Smooth muscle cell (in vitro differentiated cells): ENCODE measurements around the gene FKRP. TPM values are rescaled to one million over a fixed set of nuclear protein-coding genes. Genes with fewer than 3 reads are reported as not detected.

Source experiments
- DNase-seq: peaks from one replicate; lab custom pipeline; 2025; ENCODE audit not compliant: unreplicated experiment; lab: John Stamatoyannopoulos, UW
- H2AFZ ChIP-seq: fragments of 200-600 bp; sonication (generic); 2 replicates; pipeline ENCODE4 v1.6.0; 2016; ENCODE audit warnings: antibody characterized with exemption, low read depth, mild to moderate bottlenecking
- H3F3A ChIP-seq: fragments of 200-600 bp; sonication (generic); 2 replicates; pipeline ENCODE4 v1.6.0; 2017; ENCODE audit warnings: antibody characterized with exemption, low read depth
- H3K27ac ChIP-seq: fragments of 200-600 bp; sonication (generic); 2 replicates; pipeline ENCODE4 v1.5.1; 2016; ENCODE audit warnings: low read depth, mild to moderate bottlenecking
- H3K27me3 ChIP-seq: fragments of 200-600 bp; sonication (generic); 2 replicates; pipeline ENCODE4 v1.6.1; 2016; ENCODE audit warnings: low read depth, mild to moderate bottlenecking
- H3K36me3 ChIP-seq: fragments of 200-600 bp; sonication (generic); 2 replicates; pipeline ENCODE4 v1.5.1; 2016; ENCODE audit warnings: low read depth
- H3K4me1 ChIP-seq: fragments of 200-600 bp; sonication (generic); 2 replicates; pipeline ENCODE4 v1.5.1; 2016; ENCODE audit warnings: low read depth
- H3K4me2 ChIP-seq: fragments of 200-600 bp; sonication (generic); 2 replicates; pipeline ENCODE4 v1.6.0; 2016; ENCODE audit warnings: mild to moderate bottlenecking
- H3K4me3 ChIP-seq: fragments of 200-600 bp; sonication (generic); 2 replicates; pipeline ENCODE4 v1.5.1; 2016; ENCODE audit warnings: mild to moderate bottlenecking
- H3K79me2 ChIP-seq: fragments of 200-600 bp; sonication (generic); 2 replicates; pipeline ENCODE4 v1.6.0; 2016; ENCODE audit warnings: low read depth, mild to moderate bottlenecking
- H3K9ac ChIP-seq: fragments of 200-600 bp; sonication (generic); 2 replicates; pipeline ENCODE4 v1.6.0; 2016; ENCODE audit warnings: low read depth
- H3K9me3 ChIP-seq: fragments of 200-600 bp; sonication (generic); replicated peaks from 2 replicates; pipeline ENCODE4 v1.5.1; 2016; ENCODE audit warnings: low read depth
- H4K20me1 ChIP-seq: fragments of 200-600 bp; sonication (generic); 2 replicates; pipeline ENCODE4 v1.6.0; 2016; ENCODE audit warnings: low read depth
- CTCF ChIP-seq: fragments of 200-600 bp; sonication (generic); IDR thresholded peaks from 2 replicates; pipeline ENCODE4 v1.5.1; 2017; ENCODE audit warnings: borderline replicate concordance, mild to moderate bottlenecking, antibody characterized with exemption; ENCODE audit not compliant: insufficient read depth, poor library complexity, severe bottlenecking
- whole genome bisulfite sequencing: methylation state at CpG from one replicate; pipeline ENCODE4 v1.1.7; 2016; ENCODE audit warnings: low lambda C conversion rate; 5-methylcytosine and 5-hydroxymethylcytosine counted together
- polyA plus RNA-seq: library from polyadenylated mRNA; unstranded; fragments of >200 nt; fragmentation: Nextera tagmentation; extraction: Ambion mirVana; gene quantifications from 2 replicates; pipeline ENCODE4 v1.2.1, GENCODE V29; 2016
- total RNA-seq: library from RNA; depleted of rRNA; stranded (reverse); fragments of >200 nt; gene quantifications from 2 replicates; pipeline ENCODE4 v1.2.3, GENCODE V29; 2014

Gene FKRP
- total and polyA plus RNA-seq, 2 experiments from 2014 or later: 18.9 to 35.2 TPM

- TF ChIP-seq CTCF: no peak
- peaks cover 12% of the 10 kb centered on the region for H4K20me1 ChIP-seq
- no peaks in the 10 kb centered on the region for H3K36me3 ChIP-seq
- no peaks in the 10 kb centered on the region for H3K27me3 ChIP-seq
- no peak overlapping the region for H3K4me3 ChIP-seq
- no peak overlapping the region for H3K9ac ChIP-seq
- WGBS: 96% methylated on average over 33 of the region's 39 CpGs
- H3K4me2 ChIP-seq: no peak overlapping the region
- H3K79me2 ChIP-seq: no peaks in the 10 kb centered on the region
- no peak overlapping the region for H3K27ac ChIP-seq
- no peaks in the 10 kb centered on the region for H3K4me1 ChIP-seq
- H2AFZ ChIP-seq: no peak overlapping the region
- DNase-seq: no peak
- no peaks in the 10 kb centered on the region for H3K9me3 ChIP-seq
- peaks cover 6% of the 10 kb centered on the region for H3F3A ChIP-seq
These were observed 9.4 kb downstream of the FKRP start for GRCh38 chr19:46755077-46755852.

GRCh38 chr19:46755853-46756543 is 10.1 kb downstream of the FKRP start:
- Histone ChIP-seq H3K9me3 (no peaks in the 10 kb centered on the region), H3K79me2 (no peaks in the 10 kb centered on the region), H3K36me3 (no peaks in the 10 kb centered on the region), H3K9ac (no peak overlapping the region), H3K27me3 (no peaks in the 10 kb centered on the region), H4K20me1 (peaks cover 12% of the 10 kb centered on the region), H3K4me3 (no peak overlapping the region), H3K27ac (no peak overlapping the region), H3K4me2 (no peak overlapping the region), H3K4me1 (no peaks in the 10 kb centered on the region), H2AFZ (no peak overlapping the region), H3F3A (peaks cover 7% of the 10 kb centered on the region)
- WGBS: over 99% methylated on average over 86 of the region's 86 CpGs
- TF ChIP-seq CTCF: no peak
- no peak for DNase-seq

- Histone ChIP-seq H3K27ac (no peak overlapping the region), H4K20me1 (peaks cover 12% of the 10 kb centered on the region), H3K4me2 (no peak overlapping the region), H3K27me3 (no peaks in the 10 kb centered on the region), H2AFZ (no peak overlapping the region), H3K4me3 (no peak overlapping the region), H3K9me3 (no peaks in the 10 kb centered on the region), H3K79me2 (no peaks in the 10 kb centered on the region), H3F3A (peaks cover 7% of the 10 kb centered on the region), H3K4me1 (no peaks in the 10 kb centered on the region), H3K9ac (no peak overlapping the region), H3K36me3 (no peaks in the 10 kb centered on the region)
- no peak for TF ChIP-seq CTCF
- 96% methylated on average over 30 of the region's 30 CpGs for WGBS
- DNase-seq: no peak
These were observed 10.7 kb downstream of the FKRP start for GRCh38 chr19:46756544-46756888.
